Osteocyte (in vitro differentiated cells): Measurements from ENCODE around the gene BMX. TPM values are rescaled to one million over a fixed set of nuclear protein-coding genes. Genes with fewer than 3 reads are reported as not detected.
A peak's percentile ranks its signal among the peaks of the same experiment; 100 is the strongest.

ENCODE experiments used
- DNase-seq: peaks from one replicate; pipeline ENCODE4 v3.0.0; 2021; ENCODE audit warnings: mixed read lengths; ENCODE audit not compliant: unreplicated experiment; ENCODE audit errors: extremely low spot score
- H3K27ac Mint-ChIP-seq: one replicate; pipeline ENCODE4 v1.8.0; 2021; ENCODE audit warnings: mild to moderate bottlenecking, mixed read lengths; ENCODE audit not compliant: unreplicated experiment
- H3K27me3 Mint-ChIP-seq: one replicate; pipeline ENCODE4 v1.8.0; 2021; ENCODE audit warnings: mixed read lengths; ENCODE audit not compliant: unreplicated experiment
- H3K36me3 Mint-ChIP-seq: one replicate; pipeline ENCODE4 v1.8.0; 2021; ENCODE audit warnings: mixed read lengths; ENCODE audit not compliant: unreplicated experiment
- H3K4me1 Mint-ChIP-seq: one replicate; pipeline ENCODE4 v1.8.0; 2021; ENCODE audit warnings: mixed read lengths; ENCODE audit not compliant: unreplicated experiment
- H3K4me3 Mint-ChIP-seq: one replicate; pipeline ENCODE4 v1.8.0; 2021; ENCODE audit warnings: mild to moderate bottlenecking, moderate library complexity, mixed read lengths; ENCODE audit not compliant: unreplicated experiment
- H3K9me3 Mint-ChIP-seq: one replicate; pipeline ENCODE4 v1.8.0; 2021; ENCODE audit warnings: mixed read lengths; ENCODE audit not compliant: unreplicated experiment
- CTCF ChIP-seq: fragments of 200-600 bp; sonication (generic); IDR thresholded peaks from 2 replicates; pipeline ENCODE4 v1.5.0; 2021; ENCODE audit warnings: antibody characterized with exemption, mild to moderate bottlenecking, moderate library complexity
- total RNA-seq: library from RNA; stranded (reverse); gene quantifications from 2 replicates; pipeline ENCODE4 v1.2.1, GENCODE V29; 2021

Gene BMX
- total RNA-seq, 1 donor from 2014 or later = not detected

- Mint-ChIP-seq H3K36me3 (no peaks in the 10 kb centered on the region), H3K9me3 (no peaks in the 10 kb centered on the region), H3K27ac (no peak overlapping the region)
Measured at GRCh38 chrX:15563056-15563455, 62.4 kb downstream of the BMX start.

GRCh38 chrX:15564981-15565579 lies 64.5 kb downstream of the BMX start:
- DNase-seq = no peak
- Mint-ChIP-seq H3K4me1 (no peaks in the 10 kb centered on the region), H3K27me3 (peaks cover 23% of the 10 kb centered on the region), H3K27ac (no peak overlapping the region), H3K9me3 (no peaks in the 10 kb centered on the region), H3K4me3 (no peak overlapping the region), H3K36me3 (no peaks in the 10 kb centered on the region)
- TF ChIP-seq CTCF = peak; percentile 67

More at GRCh38 chrX:15563056-15563455, 62.4 kb downstream of the BMX start:
- H3K4me1 Mint-ChIP-seq = no peaks in the 10 kb centered on the region
- no peak overlapping the region for H3K4me3 Mint-ChIP-seq
- DNase-seq = no peak
- H3K27me3 Mint-ChIP-seq = peaks cover 13% of the 10 kb centered on the region
- no peak for TF ChIP-seq CTCF

- H3K27me3 Mint-ChIP-seq = peaks cover 26% of the 10 kb centered on the region
- DNase-seq = no peak
- no peaks in the 10 kb centered on the region for H3K9me3 Mint-ChIP-seq
- no peak for TF ChIP-seq CTCF
- H3K4me3 Mint-ChIP-seq = no peak overlapping the region
- H3K36me3 Mint-ChIP-seq = no peaks in the 10 kb centered on the region
- H3K27ac Mint-ChIP-seq = no peak overlapping the region
- no peaks in the 10 kb centered on the region for H3K4me1 Mint-ChIP-seq
Measured at GRCh38 chrX:15566244-15566643, 65.6 kb downstream of the BMX start.

GRCh38 chrX:15567267-15567666 lies 66.7 kb downstream of the BMX start:
- Mint-ChIP-seq H3K4me3 (no peak overlapping the region), H3K27me3 (peaks cover 25% of the 10 kb centered on the region), H3K9me3 (no peaks in the 10 kb centered on the region), H3K27ac (no peak overlapping the region), H3K4me1 (no peaks in the 10 kb centered on the region), H3K36me3 (no peaks in the 10 kb centered on the region)
- TF ChIP-seq CTCF = no peak
- no peak for DNase-seq

GRCh38 chrX:15567886-15568616 lies 67.4 kb downstream of the BMX start:
- H3K4me1 Mint-ChIP-seq = no peaks in the 10 kb centered on the region
- H3K27me3 Mint-ChIP-seq = peaks cover 21% of the 10 kb centered on the region
- H3K9me3 Mint-ChIP-seq = no peaks in the 10 kb centered on the region
- H3K4me3 Mint-ChIP-seq = no peak overlapping the region
- DNase-seq = no peak
- TF ChIP-seq CTCF = no peak
- H3K36me3 Mint-ChIP-seq = no peaks in the 10 kb centered on the region
- no peak overlapping the region for H3K27ac Mint-ChIP-seq
